Activated T-helper 17 cell treated with anti-CD3 and anti-CD28 coated beads, Interleukin-2, amount 50 U/mL, for 72 hours (primary cell): ENCODE data around the gene HGFAC. TPM values are rescaled to one million over a fixed set of nuclear protein-coding genes. Genes with fewer than 3 reads are reported as not detected.

Source experiments
- ATAC-seq: fragments of 150-1000 bp; cut with Tn5 transposase; replicated peaks from 2 replicates; pipeline ENCODE4 v1.10.0; 2021; ENCODE audit warnings: mild to moderate bottlenecking, moderate library complexity
- H3K27ac Mint-ChIP-seq: one replicate; pipeline ENCODE4 v1.8.0; 2022; ENCODE audit warnings: mixed read lengths
- H3K27me3 Mint-ChIP-seq: one replicate; pipeline ENCODE4 v1.8.0; 2022; ENCODE audit warnings: mixed read lengths
- H3K36me3 Mint-ChIP-seq: one replicate; pipeline ENCODE4 v1.8.0; 2022; ENCODE audit warnings: low read depth, mild to moderate bottlenecking, mixed read lengths
- H3K4me1 Mint-ChIP-seq: one replicate; pipeline ENCODE4 v1.8.0; 2022; ENCODE audit warnings: mixed read lengths
- H3K4me3 Mint-ChIP-seq: one replicate; pipeline ENCODE4 v1.8.0; 2022; ENCODE audit warnings: mild to moderate bottlenecking, mixed read lengths
- H3K9me3 Mint-ChIP-seq: one replicate; pipeline ENCODE4 v1.8.0; 2022; ENCODE audit warnings: mixed read lengths
- total RNA-seq, 2 donors: library from RNA; stranded (reverse); gene quantifications; one replicate each; pipeline ENCODE4 v1.2.3, GENCODE V29; 2022

Gene HGFAC
- not detected for total RNA-seq

DNA sequence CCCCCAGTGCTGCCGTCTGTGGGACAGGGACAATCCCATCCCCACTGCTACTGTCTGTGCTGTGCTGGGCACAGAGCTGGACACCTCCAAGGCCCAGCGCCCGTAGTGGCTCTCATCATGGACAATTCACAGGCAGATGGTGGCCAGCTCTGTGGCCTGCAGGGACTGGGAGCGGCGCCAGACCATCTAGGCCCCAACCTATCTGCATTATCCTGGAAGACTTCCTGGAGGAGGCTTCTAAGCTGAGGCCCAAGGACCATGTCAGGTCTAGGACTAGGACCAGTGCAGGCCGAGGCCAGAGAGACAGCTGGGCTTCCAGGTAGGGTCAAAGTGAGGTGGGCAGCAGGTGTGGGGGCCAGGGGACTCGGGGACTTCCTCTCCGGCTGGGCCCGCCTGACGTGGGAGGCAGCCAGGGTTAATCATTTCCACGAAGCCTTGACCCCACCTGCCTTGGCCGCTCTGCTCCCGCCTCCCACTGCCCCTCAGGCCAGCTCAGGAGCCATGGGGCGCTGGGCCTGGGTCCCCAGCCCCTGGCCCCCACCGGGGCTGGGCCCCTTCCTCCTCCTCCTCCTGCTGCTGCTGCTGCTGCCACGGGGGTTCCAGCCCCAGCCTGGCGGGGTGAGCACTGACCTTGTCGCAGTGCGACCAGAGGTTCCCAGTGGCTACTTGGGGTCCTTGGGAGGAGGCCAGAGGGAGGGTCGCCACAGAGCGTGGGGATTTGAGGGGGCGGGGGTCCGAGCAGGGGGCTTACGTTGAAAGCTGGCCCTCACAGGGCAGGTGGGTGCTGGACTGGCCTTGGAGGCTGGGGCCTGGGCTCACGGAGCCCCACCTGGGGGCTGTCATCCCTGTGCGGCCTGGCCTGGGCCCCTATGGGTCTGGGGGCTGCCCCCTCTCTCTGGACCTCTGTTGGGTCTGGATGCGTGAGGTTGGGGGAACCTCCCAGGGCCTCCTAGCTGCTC lies at the start of gene HGFAC:
Gene HGFAC, plus strand, starts transcription at position 468 of the 959 bp plus-strand sequence. Its CDS starts 34 bp downstream, at position 502.
- H3K27ac Mint-ChIP-seq, result no peak within 1 kb of the TSS

DNA sequence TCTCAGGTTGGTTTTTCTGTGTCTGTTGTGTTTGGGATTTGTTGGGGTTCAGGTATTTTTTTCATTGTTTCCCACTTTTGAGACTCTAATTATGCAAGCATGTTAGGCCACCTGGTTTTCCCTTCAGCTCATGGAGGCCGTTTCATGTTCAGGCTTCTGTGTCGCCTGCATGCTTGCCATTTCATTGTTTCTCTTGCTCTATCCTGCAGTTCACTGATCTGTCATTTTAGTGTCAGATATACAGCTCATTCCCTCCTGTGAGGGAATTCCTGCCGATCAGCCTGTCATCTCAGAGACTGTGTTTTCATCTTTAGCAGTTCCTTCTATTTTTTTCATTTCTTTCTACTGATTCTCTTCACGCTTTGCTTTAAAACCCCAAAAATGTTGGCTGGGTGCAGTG lies 49.4 kb upstream of the HGFAC start:
- Mint-ChIP-seq H3K4me1 (no peaks in the 10 kb centered on the region), H3K9me3 (peaks cover 4% of the 10 kb centered on the region), H3K36me3 (no peaks in the 10 kb centered on the region), H3K27me3 (peaks cover 15% of the 10 kb centered on the region), H3K27ac (no peak overlapping the region), H3K4me3 (no peak overlapping the region)
- no peak for ATAC-seq

More for the DNA sequence above, at the start of gene HGFAC:
- Mint-ChIP-seq H3K4me1 (no peaks in the 10 kb centered on the region), H3K4me3 (no peak within 1 kb of the TSS), H3K27me3 (no peaks in the 10 kb centered on the region), H3K36me3 (no peaks in the 10 kb centered on the region), H3K9me3 (no peaks in the 10 kb centered on the region)
- no peak for ATAC-seq

DNA sequence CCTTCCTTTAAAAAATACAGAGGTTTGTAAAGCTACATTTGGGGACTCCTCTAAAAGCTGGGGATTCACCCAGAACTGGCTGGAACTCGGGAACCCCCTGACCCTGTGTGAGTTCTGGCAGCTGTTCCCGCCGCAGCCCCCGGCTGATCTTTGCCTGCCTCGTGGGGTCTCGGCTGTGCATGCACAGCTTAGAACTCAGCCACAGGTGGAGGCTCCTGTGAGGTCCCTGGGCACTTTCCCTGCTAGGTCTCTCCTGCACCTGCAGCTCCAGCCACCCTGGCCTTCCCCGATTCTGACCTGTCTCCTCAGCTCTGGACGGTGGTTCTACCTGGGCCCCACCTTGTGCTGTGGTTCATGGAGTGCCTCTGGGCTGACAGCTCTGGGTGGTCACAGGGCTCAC lies 48.6 kb upstream of the HGFAC start:
- Mint-ChIP-seq H3K9me3 (peaks cover 4% of the 10 kb centered on the region), H3K4me1 (no peaks in the 10 kb centered on the region), H3K27ac (no peak overlapping the region), H3K27me3 (peaks cover 12% of the 10 kb centered on the region), H3K4me3 (no peak overlapping the region), H3K36me3 (no peaks in the 10 kb centered on the region)
- no peak for ATAC-seq

DNA sequence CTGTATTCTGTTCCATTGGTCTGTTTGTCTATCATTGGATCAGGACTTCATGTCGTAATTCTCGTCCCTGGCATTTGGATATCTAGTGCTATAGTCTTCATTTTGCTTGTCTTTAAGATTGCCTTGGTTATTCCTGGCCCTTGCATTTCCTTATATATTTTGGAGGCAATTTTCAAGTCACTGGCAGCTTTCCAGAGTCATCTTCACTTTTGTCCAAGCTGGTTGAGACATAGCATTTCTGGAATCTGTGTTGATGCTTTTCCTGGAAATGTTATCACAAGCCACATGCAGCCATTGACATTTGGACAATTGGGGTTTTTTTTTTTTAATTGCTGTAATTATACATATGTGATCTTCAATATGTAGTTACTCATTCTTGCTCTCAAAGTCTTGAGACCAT lies 45.2 kb upstream of the HGFAC start:
- Mint-ChIP-seq H3K9me3 (peaks cover 4% of the 10 kb centered on the region), H3K27me3 (peaks cover 7% of the 10 kb centered on the region), H3K4me3 (no peak overlapping the region), H3K36me3 (no peaks in the 10 kb centered on the region), H3K4me1 (no peaks in the 10 kb centered on the region), H3K27ac (no peak overlapping the region)
- ATAC-seq, result no peak

DNA sequence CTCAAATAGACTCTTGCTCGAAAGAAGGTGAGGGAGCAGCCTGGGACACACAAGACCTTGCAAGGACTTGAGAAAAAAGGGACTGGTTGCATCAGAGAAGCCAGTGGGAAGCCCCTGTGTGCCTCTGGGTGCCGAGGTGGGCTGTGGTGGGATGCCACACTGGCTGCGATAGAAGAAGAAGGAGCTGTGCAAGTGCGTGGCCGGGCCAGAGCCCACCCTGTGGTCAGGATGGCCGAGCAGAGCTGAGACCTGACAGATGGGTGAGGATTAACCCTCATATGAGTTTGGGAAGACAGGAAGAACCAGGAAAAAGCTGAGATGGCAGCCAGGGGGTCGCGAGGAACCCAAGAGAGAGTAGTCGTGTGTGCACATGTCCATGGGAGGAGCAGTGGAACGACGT lies 44.6 kb upstream of the HGFAC start:
- Mint-ChIP-seq H3K27ac (no peak overlapping the region), H3K4me3 (no peak overlapping the region), H3K9me3 (peaks cover 4% of the 10 kb centered on the region), H3K36me3 (no peaks in the 10 kb centered on the region), H3K4me1 (no peaks in the 10 kb centered on the region), H3K27me3 (peaks cover 7% of the 10 kb centered on the region)
- ATAC-seq, result no peak

DNA sequence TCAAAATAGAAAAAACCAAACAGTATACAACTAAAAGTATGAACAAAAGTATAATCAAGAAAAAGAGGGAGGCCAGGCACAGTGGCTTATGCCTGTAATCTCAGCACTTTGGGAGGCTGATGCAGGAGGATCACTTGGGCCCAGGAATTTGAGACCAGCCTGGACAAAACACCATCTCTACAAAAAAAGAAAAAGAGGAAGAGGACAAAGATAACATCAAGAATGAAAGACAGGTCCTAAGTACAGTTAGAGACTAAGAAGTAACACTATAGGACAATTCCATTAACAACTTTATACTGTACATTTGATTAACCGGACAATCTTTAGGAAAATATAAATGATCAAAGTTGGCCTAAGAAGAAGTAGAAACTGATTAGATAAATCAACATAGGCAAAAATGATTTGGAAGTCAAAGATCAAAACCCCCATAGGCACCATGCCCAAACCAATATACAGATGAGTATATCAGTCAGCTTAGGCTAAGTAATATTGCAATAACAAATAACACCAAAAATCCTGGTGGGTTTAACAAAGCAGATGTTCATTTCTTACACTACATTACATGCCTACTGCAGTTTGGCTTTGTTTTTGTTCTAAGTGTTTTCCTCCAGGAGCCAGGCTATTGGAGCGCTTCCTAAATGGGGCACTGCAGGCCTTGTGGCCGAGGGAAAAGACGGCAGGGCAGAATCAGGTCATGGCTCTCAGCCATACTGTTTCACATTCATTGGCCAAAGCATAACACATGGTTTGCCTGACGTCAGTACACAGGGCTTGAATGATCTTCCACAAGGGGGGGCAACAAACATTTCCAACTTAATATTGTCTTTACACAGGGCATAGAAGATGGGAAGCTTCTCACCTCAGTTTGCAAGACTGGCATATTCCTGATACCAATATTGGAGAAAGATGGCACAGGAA lies 42.2 kb upstream of the HGFAC start:
- ATAC-seq, result peak; percentile 71
- H3K27me3 Mint-ChIP-seq, result peaks cover 4% of the 10 kb centered on the region
- H3K4me3 Mint-ChIP-seq, result no peak overlapping the region
- no peaks in the 10 kb centered on the region for H3K4me1 Mint-ChIP-seq
- no peaks in the 10 kb centered on the region for H3K36me3 Mint-ChIP-seq
- no peak overlapping the region for H3K27ac Mint-ChIP-seq
- peaks cover 4% of the 10 kb centered on the region for H3K9me3 Mint-ChIP-seq

DNA sequence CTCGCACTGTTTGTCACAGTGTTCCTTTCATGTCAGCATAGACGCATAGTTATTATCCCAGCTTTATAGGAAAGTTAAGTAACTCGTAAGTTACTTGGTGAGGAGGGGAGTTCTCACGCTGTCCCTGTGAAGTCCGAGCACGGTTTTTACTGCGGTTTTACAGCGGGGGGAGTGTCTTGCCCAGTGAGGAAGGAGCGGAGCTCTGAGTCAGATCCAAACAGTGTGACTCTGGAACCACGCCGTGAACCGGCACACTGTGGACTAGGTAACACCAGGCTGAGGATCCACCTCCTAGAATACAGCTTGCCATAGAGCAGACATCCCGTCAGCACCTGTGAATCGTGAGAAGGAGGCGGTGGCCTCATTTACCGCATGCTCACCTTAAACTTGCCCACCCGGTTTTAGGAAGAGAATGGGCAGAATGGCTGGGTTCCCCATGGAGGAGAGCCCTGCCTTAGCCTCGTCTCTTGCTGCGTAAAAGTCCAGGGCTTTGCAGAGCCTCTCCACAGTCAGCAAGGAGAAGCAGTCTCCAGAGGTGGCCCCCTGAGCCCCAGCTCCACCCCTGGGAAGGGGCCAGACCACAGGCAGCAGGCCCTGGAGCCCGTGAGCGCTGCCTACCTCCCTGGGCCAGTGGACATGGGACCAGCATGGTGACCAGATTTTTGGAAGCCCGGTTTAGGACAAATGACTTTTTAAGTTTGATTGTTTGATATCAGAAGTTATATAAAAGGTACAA lies 40.2 kb upstream of the HGFAC start:
- no peak overlapping the region for H3K27ac Mint-ChIP-seq
- H3K9me3 Mint-ChIP-seq, result peaks cover under 1% of the 10 kb centered on the region
- H3K27me3 Mint-ChIP-seq, result peaks cover under 1% of the 10 kb centered on the region
- ATAC-seq, result peak; percentile 46
- H3K4me3 Mint-ChIP-seq, result no peak overlapping the region
- H3K4me1 Mint-ChIP-seq, result no peaks in the 10 kb centered on the region
- no peaks in the 10 kb centered on the region for H3K36me3 Mint-ChIP-seq

DNA sequence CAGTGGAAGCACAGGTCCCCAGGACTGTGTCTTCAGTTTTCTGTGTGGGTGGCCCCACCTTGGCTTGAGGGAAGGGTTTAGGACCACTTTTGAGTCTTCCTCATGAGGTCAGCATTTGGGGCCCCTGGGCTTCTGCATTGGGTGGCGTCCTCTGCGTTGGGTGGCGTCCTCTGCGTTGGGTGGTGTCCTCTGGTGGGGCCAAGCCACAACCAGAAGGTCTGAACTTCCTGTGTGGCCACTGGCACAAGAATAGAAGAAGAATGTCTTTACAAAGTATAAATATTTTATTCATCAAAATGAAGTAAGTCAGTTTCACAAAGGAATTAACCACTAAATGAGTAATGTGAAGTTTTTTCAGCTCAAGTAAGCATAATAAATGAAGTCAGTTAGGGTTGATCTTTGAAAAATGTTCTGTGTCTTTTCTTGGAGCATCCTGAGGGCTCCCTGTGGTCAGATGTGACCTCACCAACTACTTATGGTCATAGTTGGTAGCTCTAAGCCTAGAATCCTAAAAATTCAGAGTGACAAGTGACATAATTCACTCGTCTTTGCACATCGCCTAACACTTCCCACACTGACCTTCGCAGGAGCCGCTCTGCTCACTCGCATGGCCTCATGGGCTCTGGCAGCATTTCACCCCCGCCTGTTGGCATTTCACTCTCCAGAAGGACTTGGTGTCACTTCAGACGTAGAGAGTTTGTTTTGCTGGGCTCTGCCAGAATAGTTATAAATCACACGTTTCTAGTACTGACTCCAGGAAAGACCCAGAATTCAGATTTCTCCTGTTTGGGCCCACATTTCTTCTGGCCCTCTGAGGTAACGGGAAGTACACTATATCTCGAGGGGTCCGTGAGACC lies 39.0 kb upstream of the HGFAC start:
- no peak overlapping the region for H3K4me3 Mint-ChIP-seq
- H3K36me3 Mint-ChIP-seq, result no peaks in the 10 kb centered on the region
- ATAC-seq, result no peak
- H3K9me3 Mint-ChIP-seq, result no peaks in the 10 kb centered on the region
- H3K27ac Mint-ChIP-seq, result no peak overlapping the region
- no peaks in the 10 kb centered on the region for H3K4me1 Mint-ChIP-seq
- H3K27me3 Mint-ChIP-seq, result no peaks in the 10 kb centered on the region

DNA sequence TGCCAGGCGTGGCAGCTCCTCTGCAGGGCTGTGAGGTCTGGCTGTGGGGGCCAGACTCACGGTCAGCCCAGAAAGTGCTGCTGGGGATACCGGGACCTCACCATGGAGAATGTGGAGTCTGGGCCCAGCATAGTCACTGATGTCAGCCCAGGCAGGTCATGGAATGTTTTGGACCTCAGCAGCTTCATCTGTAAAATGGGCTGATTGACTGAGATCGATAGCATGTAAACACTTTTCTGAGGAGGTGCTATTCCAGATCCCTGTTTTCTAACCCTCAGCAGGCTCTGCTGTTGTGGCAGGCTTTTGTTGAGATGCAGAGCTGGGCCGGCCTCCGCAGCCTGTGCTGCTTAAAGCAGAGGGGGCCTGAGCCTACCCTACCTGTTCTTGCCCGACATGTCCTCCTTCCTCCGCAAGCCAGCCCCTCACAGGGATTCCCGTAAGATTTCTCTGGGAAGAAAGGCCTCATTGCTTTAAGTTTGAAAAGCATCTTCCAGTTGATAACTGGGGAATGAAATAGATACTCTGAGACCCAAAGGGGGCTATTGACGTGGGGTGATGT lies 38.3 kb upstream of the HGFAC start:
- ATAC-seq, result no peak
- no peaks in the 10 kb centered on the region for H3K9me3 Mint-ChIP-seq
- no peaks in the 10 kb centered on the region for H3K36me3 Mint-ChIP-seq
- H3K27me3 Mint-ChIP-seq, result no peaks in the 10 kb centered on the region
- H3K4me1 Mint-ChIP-seq, result no peaks in the 10 kb centered on the region
- H3K4me3 Mint-ChIP-seq, result no peak overlapping the region
- no peak overlapping the region for H3K27ac Mint-ChIP-seq

DNA sequence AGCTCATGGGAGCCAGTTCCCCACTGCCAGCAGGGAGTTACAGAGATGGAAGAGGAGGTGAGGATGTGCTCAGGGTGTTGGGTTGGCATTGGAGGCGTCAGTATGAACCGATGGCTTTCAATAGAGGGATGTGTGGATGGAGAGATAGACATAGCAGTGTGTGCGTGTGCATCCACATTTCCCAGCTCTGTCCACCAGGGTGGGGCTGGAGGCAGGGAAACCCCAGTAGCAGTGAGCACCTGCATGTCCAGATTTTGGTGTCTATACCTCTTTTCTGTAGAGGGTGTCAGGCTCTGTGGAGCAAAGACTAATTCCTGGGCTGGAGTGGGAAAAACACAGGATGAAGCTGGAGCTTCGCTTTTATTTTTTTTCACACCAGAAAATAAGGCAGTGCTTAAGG lies 37.2 kb upstream of the HGFAC start:
- ATAC-seq, result no peak
- no peak overlapping the region for H3K27ac Mint-ChIP-seq
- no peaks in the 10 kb centered on the region for H3K36me3 Mint-ChIP-seq
- no peak overlapping the region for H3K4me3 Mint-ChIP-seq
- no peaks in the 10 kb centered on the region for H3K4me1 Mint-ChIP-seq
- no peaks in the 10 kb centered on the region for H3K27me3 Mint-ChIP-seq
- no peaks in the 10 kb centered on the region for H3K9me3 Mint-ChIP-seq

DNA sequence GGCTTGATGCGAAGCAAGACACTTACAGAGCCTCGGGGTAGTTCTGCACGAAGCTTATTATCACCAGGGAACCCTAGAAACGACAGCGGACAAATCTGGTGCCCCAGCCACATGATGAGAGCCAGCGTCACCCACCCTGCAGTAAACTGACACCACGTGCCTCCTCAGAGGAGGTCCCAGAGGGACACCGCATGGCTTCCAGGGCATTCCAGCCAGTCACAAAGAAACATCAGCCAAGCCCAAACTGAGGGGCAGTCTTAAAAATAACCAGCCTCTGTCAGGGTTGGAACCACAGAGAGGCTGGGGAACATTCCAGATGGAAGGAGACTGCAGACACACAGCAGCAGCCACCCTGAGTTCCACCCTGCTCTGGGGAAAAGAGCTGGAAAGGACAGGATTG lies 36.6 kb upstream of the HGFAC start:
- Mint-ChIP-seq H3K4me1 (no peaks in the 10 kb centered on the region), H3K27me3 (no peaks in the 10 kb centered on the region), H3K27ac (no peak overlapping the region), H3K4me3 (no peak overlapping the region), H3K36me3 (no peaks in the 10 kb centered on the region), H3K9me3 (no peaks in the 10 kb centered on the region)
- no peak for ATAC-seq

DNA sequence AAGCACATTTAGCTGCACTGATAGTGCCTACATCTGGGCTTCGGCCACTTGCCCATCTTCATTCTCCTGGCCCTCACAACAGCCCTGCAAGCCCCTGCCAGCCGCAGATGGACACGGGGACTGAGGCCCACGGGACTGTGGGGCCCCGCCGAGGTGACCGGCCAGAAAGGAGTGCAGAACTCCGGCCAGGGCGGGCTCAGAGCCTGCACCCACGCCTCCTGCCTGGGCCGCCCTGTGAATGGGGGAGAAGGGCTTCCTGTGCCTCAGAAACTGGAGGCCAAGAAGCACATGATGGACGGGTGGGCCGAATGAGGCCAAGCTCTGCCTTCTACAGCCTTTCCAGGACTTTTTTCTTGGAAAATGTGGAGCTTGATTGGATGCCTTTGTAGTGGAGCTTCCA lies 35.7 kb upstream of the HGFAC start:
- Mint-ChIP-seq H3K36me3 (no peaks in the 10 kb centered on the region), H3K27me3 (no peaks in the 10 kb centered on the region), H3K9me3 (no peaks in the 10 kb centered on the region), H3K27ac (no peak overlapping the region), H3K4me3 (no peak overlapping the region), H3K4me1 (no peaks in the 10 kb centered on the region)
- no peak for ATAC-seq

DNA sequence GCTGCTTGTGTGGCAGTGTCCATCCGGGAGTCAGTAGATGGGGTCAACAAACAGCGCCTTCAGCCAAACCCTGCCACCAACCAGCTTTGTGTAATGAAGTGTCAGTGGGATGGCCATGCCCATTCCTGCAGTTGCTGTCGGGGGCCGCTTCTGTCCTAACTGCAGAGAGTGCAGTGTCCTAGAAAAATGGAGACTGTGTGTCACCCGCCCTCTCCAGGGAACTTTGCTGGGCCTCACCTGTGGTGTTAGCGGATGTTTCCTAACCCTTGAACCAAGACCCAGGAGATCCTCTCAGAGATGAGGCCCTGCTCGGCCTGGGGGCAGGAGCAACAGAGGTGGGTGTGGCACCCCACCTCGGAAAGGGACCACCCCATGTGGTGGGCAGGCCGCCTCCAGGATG lies 35.3 kb upstream of the HGFAC start:
- Mint-ChIP-seq H3K36me3 (no peaks in the 10 kb centered on the region), H3K27ac (no peak overlapping the region), H3K4me1 (no peaks in the 10 kb centered on the region), H3K4me3 (no peak overlapping the region), H3K27me3 (no peaks in the 10 kb centered on the region), H3K9me3 (no peaks in the 10 kb centered on the region)
- no peak for ATAC-seq
